CD4-positive, alpha-beta T cell treated with Interleukin-15 for 4 hours (primary cell): ENCODE results near the gene NXPE1.
"Not testable (repeated sequence)": the region's sequence is repeated elsewhere in the genome, so short reads cannot be mapped to it uniquely, and the experiment has no call there.

Source experiments
- DNase-seq: peaks from one replicate; pipeline ENCODE4 v3.0.0-alpha.2; 2020; ENCODE audit warnings: low spot score

Gene NXPE1

GRCh38 chr11:114559425-114560310, at the start of gene NXPE1:
TSS of gene NXPE1 (minus strand) at chr11:114559881. CDS start at chr11:114551201, 8,680 bp downstream.
- no peak for DNase-seq

DNA sequence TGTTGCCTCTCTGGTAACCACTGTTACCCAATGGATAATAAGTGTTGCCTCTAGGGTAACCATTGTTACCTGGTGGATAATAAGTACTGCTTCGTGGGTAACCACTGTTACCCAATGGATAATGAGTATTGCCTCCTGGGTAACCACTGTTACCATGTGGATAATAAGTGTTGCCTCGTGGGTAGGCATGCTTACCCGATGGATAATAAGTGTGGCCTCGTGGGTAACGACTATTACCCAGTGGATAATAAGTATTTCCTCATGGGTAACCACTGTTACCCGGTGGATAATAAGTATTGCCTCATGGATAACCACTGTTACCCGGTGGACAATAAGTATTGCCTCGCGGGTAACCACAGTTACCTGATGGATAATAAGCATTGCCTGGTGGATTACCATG, 49.7 kb upstream of the NXPE1 start:
- DNase-seq: no peak

GRCh38 chr11:114608605-114609004, 48.9 kb upstream of the NXPE1 start:
- DNase-seq: not testable (repeated sequence)

DNA sequence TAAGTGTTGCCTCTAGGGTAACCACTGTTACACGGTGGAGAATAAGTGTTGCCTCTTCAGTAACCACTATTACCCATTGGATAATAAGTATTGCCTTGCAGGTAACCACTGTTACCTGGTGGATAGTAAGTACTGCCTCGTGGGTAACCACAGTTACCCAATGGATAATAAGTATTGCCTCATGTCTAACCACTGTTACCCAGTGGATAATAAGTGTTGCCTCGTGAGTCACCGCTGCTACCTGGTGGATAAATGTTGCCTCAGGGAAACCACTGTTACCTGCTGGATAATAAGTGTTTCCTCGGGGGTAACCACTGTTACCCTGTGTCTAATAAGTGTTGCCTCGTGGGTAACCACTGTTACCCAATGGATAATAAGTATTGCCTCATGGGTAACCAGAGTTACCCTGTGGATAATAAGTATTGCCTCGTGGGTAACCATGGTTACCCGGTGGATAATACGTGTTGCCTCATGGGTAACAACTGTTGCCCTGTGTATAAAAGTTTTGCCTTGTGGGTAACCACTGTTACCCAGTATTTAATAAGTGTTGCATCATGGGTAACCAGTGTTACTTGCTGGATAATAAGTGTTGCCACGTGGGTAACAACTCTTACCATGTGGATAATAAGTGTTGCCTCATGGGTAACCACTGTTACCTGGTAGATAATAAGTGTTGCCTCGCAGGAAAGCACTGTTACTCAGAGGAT, 48.2 kb upstream of the NXPE1 start:
- no peak for DNase-seq

GRCh38 chr11:114606802-114607075, 47.1 kb upstream of the NXPE1 start:
- DNase-seq: not testable (repeated sequence)

DNA sequence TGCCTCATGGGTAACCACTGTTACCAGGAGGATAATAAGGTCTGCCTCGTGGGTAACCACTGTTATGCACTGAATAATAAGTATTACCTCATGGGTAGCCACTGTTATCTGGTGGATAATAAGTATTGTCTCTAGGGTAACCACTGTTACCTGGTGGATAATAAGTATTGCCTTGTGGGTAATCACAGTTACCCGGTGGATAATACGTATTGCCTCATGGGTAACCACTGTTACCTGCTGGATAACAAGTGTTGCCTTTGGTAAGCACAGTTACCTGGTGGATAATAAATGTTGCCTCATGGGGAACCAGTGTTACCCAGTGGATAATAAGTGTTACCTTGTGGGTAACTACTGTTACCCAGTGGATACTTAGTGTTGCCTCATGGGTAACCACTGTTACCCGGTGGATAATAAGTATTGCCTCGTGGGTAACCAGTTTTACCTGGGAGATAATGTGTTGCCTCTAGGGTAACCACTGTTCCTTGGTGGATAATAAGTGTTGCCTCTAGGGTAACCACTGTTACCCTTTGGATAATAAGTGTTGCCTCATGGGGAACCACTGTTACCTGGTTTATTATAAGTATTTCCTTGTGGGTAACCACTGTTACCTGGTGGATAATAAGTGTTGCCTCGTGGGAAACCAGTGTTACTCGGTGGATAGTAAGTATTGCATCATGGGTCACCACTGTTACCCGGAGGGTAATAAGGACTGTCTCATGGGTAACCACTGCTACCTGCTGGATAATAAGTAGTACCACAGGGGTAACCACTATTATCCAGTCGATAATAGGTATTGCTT, 46.5 kb upstream of the NXPE1 start:
- no peak for DNase-seq

DNA sequence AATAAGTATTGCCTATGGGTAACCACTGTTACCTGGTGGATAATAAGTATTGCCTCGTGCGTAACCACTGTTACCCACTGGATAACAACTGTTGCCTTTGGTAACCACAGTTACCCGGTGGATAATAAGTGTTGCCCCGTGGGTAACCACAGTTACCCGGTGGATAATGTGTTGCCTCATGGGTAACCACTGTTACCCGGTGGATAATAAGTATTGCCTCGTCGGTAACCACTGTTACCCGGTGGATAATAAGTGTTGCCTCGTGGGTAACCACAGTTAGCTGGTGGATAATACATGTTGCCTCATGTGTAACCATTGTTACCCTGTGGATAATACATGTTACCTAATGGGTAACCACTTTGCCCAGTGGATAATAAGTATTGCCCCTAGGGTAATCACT, 45.7 kb upstream of the NXPE1 start:
- no peak for DNase-seq

DNA sequence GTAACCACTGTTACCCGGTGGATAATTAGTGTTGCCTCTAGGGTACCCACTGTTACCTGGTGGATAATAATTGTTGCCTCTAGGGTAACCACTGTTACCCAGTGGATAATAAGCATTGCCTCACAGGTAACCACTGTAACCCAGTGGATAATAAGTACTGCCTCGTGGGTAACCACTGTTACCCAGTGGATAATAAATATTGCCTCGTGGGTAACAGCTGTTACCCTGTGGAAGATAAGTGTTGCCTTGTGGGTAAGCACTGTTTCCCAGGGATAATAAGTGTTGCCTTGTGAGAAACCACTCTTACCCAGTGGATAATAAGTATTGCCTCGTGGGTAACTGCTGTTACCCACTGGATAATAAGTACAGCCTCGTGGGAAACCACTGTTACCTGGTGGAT, 45.2 kb upstream of the NXPE1 start:
- DNase-seq: no peak

DNA sequence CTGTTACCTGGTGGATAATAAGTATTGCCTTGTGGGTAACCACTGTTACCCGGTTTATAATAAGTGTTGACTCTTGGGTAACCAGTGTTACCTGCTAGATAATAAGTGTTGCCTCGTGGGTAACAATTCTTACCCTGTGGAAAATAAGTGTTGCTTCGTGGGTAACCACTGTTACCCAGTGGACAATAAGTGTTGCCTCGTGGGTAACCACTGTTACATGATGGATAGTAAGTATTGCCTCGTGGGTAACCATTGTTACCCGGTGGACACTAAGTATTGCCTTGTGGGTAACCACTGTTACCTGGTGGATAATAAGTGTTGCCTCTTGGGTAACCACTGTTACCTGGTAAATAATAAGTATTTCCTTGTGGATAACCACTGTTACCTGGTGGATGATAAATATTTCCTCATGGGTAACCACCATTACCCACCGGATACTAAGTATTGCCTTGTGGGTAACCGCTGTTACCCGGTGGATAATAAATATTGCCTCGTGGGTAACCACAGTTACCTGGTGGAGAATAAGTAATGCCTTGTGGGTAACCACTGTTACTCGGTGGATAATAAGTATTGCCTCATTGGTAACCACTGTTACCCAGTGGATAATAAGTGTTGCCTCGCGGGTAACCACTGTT, 44.6 kb upstream of the NXPE1 start:
- DNase-seq: no peak

- not testable (repeated sequence) for DNase-seq
These were observed 43.5 kb upstream of the NXPE1 start for GRCh38 chr11:114603151-114603550.

DNA sequence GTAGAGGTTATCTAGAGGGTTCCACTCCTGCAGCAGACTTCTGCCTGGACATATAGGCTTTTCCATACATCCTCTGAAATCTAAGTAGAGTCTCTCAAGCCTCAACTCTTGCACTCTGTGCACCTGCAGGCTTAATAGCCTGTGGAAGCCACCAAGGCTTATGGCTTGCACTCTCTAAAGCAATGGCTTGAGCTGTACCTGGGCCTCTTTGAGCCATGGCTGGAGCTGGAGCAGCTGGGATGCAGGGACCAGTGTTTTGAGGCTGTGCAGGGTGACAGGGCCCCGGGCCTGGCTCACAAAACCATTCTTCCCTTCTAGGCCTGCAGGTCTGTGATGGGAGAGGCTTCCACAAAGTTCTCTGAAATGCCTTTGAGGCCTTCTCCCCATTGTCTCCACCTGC, 38.8 kb upstream of the NXPE1 start:
- no peak for DNase-seq

GRCh38 chr11:114596175-114596919, 36.7 kb upstream of the NXPE1 start:
- DNase-seq: no peak

DNA sequence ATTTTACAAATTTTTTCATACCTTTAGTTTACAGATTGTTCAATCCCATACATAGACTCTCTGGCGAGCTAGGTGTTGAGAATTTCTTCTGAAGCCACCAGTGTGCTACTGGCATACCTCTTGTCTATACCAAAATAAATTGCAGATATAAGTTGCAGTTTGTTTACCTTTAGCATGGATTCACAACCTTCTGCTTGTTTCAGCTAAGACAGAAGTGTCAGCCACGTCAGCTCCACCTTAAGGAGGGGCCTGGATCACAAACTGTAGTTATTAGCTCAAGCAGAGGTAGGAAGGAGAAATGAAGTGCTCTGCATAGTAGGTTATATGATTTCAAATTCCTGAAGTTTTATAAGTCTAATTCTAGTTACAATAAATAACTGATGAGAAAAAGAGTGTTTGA, 35.9 kb upstream of the NXPE1 start, which contains the start of gene NXPE4:
NXPE4 (minus strand) TSS at position 216 of the 400 bp plus-strand sequence. CDS start 1,027 bp downstream, outside the sequence.
- no peak for DNase-seq

GRCh38 chr11:114594703-114595102, 35.0 kb upstream of the NXPE1 start:
- no peak for DNase-seq

- no peak for DNase-seq
These were observed 27.8 kb upstream of the NXPE1 start for GRCh38 chr11:114587398-114587953.

DNA sequence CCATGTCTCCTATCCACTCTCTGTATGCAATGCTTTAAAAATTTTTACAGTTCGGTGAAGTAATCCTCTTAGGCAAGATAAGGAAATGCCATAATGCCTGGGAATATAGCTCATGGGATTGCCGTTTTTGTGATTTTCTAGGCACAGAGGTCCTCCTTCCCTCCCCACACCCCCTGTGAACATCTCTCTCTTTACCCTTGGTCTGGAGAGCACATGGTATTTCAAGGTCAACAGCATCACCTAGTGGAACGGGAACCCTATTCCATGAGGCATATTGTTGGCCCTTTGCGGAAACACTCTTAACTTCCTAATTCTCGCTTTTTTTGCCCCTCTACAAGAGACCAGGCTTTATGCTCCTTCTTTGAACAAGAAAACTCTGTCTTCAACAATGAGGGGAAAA, 27.1 kb upstream of the NXPE1 start:
- DNase-seq: no peak

DNA sequence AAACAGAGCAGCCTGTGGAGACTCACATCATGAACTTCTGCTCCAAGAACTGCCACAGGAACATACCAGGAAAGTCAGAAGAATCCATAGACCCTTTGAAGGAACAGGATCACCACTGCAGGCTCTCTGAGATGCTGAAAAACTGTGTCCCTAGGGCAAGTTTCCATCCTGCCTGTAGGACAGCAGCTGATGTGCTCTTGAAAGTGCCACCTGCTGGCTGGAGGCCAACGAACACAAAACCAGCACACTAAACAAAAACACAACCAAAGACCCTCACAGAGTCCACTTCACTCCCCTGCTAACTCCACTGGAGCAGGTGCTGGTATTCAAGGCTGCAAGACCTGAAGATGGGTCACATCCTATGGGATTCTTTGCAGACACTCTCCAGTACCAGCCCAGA, 12.0 kb upstream of the NXPE1 start:
- no peak for DNase-seq

DNA sequence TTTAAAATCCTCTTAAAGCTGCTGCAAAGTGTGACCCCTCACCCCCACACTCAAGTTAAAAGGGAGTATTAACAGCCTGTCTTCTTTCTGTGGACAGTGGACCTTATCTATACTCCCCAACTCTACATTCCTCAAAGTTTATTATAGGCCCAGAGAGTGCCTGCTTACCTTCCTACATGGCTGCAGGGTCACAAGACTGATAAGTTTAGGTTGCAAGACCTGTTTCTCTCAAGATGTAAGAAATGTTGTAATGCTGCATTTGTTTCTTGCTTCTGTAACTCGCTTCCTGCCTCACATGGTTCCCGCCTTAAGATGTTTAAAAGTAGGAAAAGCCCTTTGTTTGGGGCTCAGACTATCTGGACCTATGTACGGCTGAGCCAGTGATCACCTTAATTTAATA, 10.1 kb upstream of the NXPE1 start:
- DNase-seq: no peak

GRCh38 chr11:114566276-114566675, 6.6 kb upstream of the NXPE1 start:
- no peak for DNase-seq

DNA sequence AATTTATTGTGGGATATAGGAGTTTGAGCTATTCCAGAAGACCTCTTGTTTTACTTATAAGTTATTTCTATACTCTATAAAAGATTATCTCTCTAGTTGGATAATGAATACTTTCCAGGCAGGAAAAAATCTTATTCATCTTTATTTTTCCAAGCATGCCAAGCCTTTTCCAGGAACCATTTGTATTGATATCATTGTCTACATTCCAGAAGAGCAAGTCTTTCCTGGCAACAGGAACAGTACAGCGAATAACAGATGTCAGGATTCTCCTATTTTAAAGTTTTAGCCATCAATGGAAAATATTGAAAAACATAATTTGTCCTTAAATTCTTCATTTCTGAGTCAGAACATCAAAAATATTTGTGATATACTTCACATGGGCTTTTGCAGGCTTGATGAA, 5.2 kb upstream of the NXPE1 start:
- DNase-seq: no peak

DNA sequence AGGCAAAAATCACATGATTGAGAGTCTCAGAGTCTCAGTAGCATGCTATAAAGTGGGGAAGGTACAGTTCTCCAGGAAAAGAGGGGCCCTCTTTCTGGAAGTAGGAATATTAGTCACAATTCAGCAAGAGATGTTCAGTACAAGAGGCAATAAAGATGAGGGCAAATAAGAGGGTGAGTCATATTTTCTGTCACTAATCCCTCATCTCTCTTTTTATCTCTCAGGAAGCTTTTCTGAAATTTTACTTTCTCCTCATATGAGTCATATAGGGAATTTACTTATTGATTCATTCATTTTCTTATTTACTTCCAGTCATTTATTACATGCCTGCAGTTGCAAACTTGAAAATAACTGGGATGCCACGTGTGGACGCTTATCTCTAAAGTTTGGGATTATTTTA, 3.4 kb upstream of the NXPE1 start:
- no peak for DNase-seq
